ENCODE results near the gene GRIK1.

GRIK1 gene

GRCh38 chr21:29786496-29787360 lies 153.1 kb downstream of the GRIK1 start:
- DNase-seq (ENCODE audit: low read depth), result no peak

GRCh38 chr21:29777160-29777559 lies 162.6 kb downstream of the GRIK1 start:
- DNase-seq (ENCODE audit: low read depth), result no peak

DNA sequence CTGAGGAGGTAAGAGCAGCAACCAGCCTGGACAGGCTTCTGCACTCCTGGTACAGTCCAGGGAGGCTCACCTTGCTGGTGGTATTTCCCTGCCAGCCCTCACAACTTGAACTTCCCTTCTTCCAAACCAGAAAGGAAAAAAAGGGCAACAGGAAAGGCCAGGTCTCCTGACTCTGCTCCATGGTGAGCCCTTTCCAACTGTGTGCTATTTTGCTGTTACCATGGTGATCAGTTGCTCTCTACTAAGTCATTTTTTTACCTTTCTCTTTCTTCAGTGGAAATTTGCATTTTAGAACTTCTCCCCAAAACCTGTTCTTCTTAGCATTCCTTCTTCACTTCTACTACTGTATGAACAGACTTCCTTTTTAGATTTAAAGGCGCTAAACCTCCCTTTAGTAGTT lies 164.3 kb downstream of the GRIK1 start:
- no peak for DNase-seq (ENCODE audit: low read depth)

DNA sequence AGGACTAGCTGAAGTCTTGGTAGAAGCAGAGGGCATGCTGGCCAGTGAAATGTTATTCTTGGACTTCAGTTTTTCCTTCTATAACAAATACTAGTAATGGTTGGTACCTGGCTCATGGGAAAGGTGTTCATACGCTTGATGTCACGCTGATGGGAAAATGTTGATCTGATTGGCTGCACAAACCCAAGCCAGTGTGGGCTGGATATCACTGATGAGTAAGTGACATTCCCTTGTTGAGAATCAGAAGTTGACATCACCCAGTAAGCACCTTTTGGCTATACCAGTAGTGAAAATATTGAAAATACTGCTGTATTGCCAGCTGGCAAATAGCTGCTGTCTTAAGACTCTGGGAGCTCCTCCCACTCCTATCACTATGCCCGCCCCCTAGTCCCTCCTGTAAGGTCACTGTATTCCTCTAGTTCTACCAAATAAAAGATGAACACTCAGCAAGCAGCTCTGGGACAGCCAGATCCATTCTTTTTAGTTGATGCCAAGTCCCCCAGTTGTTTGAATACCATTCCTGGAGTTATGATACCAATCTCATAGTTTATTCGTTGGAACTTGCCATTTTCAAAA lies 168.2 kb downstream of the GRIK1 start:
- DNase-seq (ENCODE audit: low read depth), result no peak

DNA sequence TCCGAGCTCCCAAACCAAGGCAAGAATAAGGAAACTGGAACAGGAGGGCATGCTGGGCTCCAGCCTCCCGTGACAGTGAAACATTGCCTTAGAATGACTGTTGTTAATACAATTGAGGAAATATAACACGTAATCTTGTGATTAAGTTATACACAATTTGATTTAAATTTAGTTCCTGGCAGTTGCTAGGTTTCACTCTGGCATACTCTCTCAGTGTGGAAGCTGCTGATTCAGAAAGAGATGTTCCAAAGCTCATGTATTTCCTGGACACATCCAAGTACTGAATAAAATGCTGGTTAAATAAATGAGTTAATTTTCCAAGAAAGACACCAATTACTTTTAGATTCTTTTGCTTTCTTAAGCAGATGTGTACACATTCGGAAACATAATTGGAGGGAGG lies 176.1 kb downstream of the GRIK1 start:
- DNase-seq (ENCODE audit: low read depth), result no peak

DNA sequence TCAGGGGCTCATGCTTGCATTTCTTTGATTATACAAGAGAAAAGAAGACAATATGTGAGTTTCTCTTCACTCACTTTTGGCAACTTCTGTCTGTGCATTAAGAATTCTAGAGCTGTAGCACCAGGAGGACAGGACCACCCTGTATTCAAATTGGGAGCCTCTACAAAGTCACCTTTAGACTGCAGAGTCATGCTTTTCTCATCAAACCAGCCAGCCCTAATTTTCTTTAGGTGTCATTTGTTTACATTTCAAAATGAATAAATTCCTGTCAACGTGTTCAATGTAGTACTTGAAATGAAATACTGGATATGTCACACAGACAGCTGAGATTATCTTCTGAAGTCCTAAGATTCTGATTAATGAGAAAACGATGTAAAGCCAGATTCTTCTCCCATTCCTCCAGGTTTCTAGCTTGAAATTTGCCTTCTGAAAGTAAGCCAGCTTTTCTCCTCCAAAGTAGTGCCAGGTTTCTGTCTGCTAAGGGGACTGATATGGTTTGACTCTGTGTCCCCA lies 177.2 kb downstream of the GRIK1 start:
- DNase-seq (ENCODE audit: low read depth), result no peak

DNA sequence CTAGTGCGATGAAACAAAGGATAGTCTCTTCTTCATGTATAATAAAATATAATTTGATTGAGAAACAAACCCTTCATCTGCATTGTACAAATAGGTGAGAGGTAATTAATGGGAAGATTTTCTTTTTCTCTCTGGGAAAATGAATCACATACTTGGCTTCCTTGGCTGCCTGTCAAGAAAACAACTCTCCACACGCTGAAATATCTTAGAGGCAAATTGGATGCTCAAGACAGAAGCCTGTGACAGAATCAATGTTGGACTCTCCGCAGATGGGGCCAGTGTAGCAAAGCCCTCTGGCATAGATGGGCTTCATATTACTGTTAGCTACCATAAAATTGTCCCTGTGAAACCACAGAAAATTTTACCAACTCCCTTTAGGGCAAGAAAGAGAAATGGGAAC lies 186.6 kb downstream of the GRIK1 start:
- no peak for DNase-seq (ENCODE audit: low read depth)

DNA sequence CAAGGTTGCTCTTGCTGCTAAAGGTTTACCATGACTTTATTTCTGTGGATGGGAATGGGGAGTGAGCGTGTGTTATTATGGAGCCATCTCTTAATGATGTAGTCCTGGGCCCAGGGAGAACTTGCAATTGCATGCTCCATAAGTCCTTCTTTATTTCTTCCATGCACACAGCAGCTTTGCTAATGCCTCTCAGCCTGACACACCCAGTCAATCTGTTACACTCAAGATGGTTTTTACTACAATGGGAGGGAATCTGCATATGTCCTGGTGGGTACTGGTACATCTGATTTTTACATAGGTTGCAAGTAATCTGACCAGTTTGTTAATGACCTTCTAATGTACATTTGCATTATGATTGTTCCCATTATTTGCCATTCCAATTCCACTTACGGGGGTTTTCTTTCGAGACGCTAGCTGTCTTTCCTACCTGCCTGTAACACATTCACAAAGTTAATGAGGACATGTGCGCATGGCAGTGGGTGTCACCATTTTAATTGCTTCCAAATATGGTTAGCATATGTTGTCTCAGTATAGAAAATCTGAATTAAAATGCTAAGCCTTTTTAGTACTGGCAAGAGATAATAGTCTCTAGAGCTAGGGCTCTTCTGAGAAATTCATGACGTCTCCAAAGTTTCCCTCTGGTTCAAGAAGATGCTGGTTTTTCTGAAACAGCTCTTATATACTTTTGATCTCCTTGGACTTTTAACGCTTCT lies 188.2 kb downstream of the GRIK1 start:
- DNase-seq (ENCODE audit: low read depth), result no peak

DNA sequence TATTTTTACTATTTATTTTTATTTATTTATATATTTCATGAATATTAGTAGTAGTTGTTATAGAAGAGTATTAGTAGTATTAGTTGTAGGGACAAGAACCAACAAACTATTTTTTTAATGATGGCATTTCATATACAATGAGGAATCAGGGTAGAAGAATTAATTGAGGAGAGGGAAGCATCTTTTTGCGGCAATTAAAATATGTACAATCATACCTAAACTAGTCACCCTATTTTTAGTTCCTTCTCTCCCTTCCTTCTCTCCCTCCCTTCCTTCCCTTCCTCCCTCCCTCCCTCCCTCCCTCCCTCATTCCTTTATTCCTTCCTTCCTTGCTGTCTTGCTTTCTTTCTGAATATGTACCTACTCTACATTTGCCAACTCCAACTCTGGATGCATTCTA lies 189.8 kb downstream of the GRIK1 start:
- no peak for DNase-seq (ENCODE audit: low read depth)

DNA sequence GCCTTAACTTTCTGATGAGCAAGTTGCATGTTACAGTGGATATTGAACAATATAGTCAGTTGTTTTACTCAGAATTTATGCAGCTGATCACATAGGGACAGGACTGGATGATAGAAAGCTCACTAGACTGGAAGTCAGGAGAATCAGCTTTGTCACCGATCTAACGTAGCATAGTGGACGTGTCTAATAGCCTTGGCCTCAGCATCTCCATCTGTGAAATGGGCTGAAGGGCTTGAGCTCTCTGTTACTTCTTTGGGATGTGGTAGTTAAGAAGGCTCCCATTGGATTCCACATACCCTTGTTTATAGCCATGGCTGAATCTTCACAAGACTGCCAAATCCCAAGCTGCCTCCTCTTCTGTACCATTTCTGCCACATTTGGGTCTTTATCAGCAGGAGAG lies 190.6 kb downstream of the GRIK1 start:
- no peak for DNase-seq (ENCODE audit: low read depth)

GRCh38 chr21:29748391-29749167 lies 191.2 kb downstream of the GRIK1 start:
- no peak for DNase-seq (ENCODE audit: low read depth)

- DNase-seq (ENCODE audit: low read depth), result no peak
Measured at GRCh38 chr21:29741761-29742160, 198.0 kb downstream of the GRIK1 start.

GRCh38 chr21:29739176-29739575 lies 200.6 kb downstream of the GRIK1 start:
- no peak for DNase-seq (ENCODE audit: low read depth)

GRCh38 chr21:29738730-29739129 lies 201.1 kb downstream of the GRIK1 start:
- DNase-seq (ENCODE audit: low read depth), result no peak

- DNase-seq (ENCODE audit: low read depth), result no peak
Measured at GRCh38 chr21:29737186-29737585, 202.6 kb downstream of the GRIK1 start.

GRCh38 chr21:29730281-29730680 lies 209.5 kb downstream of the GRIK1 start:
- DNase-seq (ENCODE audit: low read depth), result no peak

DNA sequence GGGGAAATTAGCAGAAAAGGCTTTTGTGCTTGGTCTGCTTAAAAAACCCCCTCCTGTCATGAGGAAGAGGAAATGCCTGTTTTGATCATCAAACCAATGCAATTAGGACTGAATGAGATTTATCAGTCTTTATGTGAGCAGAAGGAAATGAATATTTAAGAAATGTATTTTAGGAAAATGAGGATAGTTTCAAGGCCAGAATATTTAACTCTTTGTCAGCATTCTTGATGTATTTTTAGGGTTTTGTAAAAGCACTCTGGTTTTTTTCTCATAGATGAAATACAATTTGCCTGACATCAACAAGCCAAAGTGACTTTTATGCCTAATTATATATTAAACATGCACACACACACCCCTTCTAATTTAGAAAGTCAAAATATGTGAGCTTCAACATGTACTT lies 213.8 kb downstream of the GRIK1 start:
- DNase-seq (ENCODE audit: low read depth), result no peak

DNA sequence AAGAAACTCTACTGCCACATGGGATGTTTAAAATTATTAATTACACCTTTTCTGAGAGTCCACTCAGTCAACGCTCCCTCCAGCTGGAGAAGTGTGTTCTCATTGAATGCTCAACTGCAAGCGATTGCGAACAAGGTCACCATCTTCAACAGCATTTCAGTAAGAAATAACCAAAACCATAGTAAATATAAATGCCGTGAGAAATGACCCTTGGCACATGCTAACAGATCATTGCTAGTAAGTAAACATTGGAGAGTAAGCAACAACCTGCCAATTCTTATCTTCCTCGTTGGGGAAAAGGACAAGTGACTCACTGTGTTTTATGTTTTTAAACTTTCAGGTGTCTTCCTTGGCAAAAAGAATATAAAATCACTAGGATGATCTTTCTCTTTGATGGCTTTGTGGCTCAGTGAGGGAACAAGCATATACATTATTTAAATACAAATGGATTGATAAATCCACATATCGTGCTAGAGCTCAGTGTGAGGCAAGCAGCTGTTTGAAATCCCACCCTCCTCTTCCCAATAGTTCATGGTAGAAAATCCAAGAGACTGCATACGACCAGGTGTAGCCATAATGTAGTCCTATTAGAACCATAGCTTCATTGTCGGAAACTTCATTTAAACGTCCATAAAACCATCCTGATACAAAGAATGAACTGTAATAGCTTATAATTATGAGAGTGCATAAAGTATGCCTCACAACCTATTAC lies 214.6 kb downstream of the GRIK1 start:
- DNase-seq (ENCODE audit: low read depth), result no peak

GRCh38 chr21:29721964-29722363 lies 217.8 kb downstream of the GRIK1 start:
- no peak for DNase-seq (ENCODE audit: low read depth)

DNA sequence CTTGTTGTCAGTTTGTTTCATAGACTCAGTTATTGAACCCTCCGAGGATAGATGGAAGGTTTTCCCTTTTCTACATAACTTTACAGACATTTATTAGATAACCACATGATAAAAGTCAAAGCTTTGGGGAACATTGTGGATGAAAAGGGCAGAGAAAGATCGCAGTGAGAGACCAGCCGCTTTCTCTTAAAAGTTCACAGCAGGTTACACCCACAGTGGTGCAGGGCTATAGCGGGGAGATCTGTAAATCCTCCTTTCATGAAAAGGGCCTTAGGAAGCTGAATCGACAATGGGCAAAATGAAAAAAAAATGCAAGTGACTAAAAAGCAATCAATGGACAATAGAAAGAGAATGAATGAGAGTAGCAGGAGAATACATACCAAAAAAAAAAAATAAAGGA lies 218.6 kb downstream of the GRIK1 start:
- DNase-seq (ENCODE audit: low read depth), result no peak

DNA sequence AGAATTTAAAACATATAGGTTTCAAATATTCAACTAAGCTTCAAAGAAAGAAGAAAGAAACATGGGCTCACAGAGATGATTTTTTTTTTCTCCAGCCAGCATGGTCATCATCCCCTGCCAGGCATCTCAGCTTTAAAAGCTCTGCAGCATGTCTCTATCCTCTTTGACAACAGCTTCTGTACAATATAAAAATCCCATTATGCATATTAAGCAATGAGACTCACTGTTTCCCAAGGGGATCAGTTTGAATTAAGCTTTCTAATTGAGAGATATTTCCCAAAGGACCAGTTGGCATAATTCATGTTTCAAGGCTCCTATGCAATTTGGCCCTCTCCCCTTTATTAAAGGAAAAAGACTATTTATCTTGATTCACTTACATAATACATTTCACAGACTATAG lies 220.3 kb downstream of the GRIK1 start:
- no peak for DNase-seq (ENCODE audit: low read depth)
